HG02759 (cell line): ENCODE results near the gene BRD1.
"Not testable (repeated sequence)": the region's sequence is repeated elsewhere in the genome, so short reads cannot be mapped to it uniquely, and the experiment has no call there.

Experiments used
- ATAC-seq: cut with Tn5 transposase; IDR thresholded peaks from one replicate; pipeline ENCODE4 v1.9.1; 2021; ENCODE audit warnings: mild to moderate bottlenecking, moderate library complexity; ENCODE audit not compliant: unreplicated experiment

BRD1 gene

GRCh38 chr22:49827271-49827852 is 311 bp downstream of the BRD1 start:
- ATAC-seq, result peak; percentile 32

DNA sequence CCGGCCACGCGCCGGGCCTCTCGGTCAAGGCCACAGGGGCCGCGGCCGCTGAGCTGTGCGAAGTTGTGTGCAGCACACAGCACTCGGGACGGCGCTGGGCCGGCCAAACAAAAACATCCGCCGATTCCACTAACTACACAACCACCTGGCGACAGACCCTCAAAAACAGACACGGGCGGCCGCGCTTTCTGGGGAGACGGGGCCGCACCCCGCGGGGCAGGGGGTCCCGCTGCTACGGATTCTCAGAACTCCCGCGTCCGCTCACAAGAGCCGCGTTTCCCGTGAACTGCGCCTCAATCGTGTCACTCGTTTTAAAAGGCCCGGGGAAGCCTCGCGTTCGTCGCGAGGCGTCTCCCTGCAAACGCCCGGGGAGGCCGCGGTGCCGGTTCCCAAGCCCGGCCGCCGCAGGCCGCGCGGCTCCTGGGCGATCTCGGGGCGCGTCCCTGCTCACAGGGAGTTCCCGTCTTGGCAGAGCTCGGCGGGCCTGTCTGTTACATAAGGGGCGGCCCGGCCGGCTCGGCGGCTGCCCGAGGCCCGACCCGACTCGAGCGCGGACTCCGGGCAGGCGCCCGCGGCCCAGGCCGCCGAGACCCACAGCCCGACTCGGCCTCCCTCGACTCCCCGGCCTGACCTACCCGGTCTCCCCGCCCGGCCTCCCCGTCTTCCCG is 936 bp downstream of the BRD1 start:
- peak; percentile 15 for ATAC-seq

DNA sequence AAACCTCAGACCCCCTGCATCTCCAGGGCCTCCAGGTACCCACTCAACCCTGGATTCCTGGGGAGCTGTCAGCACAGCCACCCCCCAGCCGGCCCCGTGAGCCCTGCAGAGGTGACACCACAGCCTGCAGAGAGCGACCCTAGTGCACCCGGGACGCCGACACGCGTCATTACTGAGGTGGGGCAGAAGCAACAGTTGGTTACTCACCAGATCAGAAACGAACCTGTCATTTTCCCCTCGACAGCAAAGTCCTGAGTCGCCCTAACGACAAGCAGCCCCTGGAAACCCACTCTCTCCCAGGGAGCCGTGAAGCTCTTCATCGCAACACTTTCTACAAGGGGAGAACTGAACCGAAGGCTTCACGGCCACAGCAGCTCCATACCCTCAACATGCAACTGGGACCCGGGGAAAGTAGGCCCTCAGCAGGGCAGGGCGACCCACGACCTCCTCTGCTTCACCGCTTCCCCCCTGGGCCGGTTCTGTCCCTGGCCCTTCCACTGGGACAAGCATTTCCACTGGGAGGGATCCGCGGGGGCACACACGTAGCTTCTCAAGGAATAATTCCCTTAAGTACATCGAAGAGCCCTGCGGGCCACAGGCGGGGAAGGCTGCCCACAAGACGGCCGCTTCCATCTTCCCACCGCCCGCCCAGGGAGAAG is 1.6 kb downstream of the BRD1 start:
- ATAC-seq, result no peak

- no peak for ATAC-seq
Observed at GRCh38 chr22:49825436-49825835, 2.2 kb downstream of the BRD1 start.

DNA sequence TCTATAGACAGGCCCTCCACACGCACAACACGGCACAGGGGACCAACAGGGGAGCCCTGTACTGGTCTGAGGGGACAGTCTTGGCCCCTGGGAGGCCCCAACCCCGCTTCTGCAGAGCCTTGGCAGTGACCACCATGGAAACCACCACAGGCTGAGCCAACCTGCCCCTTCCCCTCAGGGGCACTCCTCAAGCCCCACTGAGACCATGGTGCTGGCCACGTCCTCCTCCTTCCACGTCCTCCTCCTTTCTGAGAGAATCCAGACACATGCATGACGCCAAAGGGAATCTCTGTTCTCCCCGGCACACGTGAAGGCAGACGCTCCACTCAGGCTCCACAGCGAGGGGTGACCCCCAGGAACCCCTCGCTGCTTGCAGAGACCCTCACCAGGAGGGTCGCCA is 2.7 kb downstream of the BRD1 start:
- ATAC-seq, result no peak

DNA sequence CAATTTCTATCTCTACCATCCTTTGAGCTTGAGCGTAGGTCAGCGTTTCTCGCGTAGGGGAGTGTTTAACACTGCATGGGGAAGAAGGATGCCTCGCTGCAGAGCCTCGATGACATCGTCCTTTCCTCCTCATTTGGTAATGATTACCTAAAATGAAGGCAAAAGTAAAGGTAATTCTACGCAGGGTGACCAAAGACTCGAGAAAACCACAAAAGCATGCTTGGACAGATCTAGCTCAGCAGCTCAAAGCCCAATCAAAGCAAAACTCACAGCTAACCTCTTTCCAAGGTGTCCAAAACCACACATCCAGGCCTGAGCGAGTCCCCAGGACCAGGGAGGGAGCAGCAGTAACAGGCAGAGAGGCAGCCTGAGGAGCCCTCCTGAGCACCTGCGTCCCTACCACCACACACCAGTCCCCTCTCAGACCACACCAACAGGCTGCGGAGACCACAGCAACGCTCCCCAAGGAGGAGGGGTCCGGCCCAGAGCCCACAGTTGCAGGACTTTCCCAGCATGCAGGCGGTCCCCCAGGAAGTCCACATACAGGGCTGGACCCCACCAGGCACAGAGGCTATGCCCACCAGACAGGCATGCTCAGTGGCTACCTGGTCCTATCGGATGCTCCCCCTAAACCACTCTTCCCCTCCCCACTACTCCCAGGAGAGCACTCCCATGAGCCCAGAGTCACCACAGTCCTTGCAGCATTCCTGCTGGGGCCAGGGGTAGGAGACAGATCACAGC is 3.3 kb downstream of the BRD1 start:
- ATAC-seq, result no peak

GRCh38 chr22:49823289-49824045 is 4.2 kb downstream of the BRD1 start:
- ATAC-seq, result no peak

DNA sequence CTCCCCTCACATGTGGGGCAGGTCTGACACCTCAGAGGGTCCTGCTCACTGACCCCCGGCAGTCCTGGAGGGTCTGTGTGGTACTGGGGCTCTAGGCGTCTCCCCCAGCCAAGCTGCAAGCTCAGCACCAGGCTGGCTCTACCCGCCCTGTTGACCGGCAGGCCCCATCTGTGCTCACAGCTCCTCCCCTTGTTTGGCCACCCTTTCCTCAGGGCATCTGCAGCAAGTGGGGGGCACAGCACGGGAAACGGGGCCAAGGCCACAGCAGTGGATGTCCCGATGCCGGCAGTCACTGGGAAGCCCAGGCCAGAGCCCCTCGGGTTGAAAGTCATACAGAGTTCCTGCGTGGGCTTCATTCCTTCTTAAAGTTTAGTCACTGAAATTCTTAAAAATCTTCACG is 5.9 kb downstream of the BRD1 start:
- not testable (repeated sequence) for ATAC-seq

GRCh38 chr22:49820984-49821383 is 6.7 kb downstream of the BRD1 start:
- ATAC-seq, result no peak

GRCh38 chr22:49817359-49817758 is 10.3 kb downstream of the BRD1 start:
- no peak for ATAC-seq

- no peak for ATAC-seq
Observed at GRCh38 chr22:49815641-49816091, 12.0 kb downstream of the BRD1 start.

GRCh38 chr22:49814856-49815255 is 12.8 kb downstream of the BRD1 start:
- no peak for ATAC-seq

DNA sequence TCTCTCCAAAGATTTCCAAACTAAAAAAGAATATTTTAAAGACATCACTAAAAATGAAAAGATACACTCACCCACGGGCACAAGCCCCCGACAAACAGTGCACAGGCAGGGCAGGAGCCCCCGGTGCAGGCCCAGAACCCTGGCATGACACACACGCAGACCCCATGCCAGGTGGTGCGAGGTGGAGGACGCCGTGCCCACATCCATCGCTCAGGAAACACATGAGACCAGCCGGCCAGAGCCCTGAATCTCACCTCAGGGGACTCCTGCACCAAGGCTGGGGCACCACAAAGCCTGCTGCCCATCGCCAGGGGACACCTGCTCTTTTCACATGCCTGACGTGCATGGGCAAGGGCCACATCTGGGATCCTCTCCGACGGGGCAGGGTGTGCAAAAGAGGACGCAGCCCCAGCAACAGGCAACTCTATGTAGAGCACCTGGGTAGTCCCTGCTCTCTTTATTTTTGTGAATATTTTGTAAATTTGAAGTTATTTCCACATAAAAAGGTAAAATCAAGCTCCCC is 13.4 kb downstream of the BRD1 start:
- no peak for ATAC-seq

GRCh38 chr22:49812838-49813237 is 14.8 kb downstream of the BRD1 start:
- no peak for ATAC-seq

- no peak for ATAC-seq
Observed at GRCh38 chr22:49811020-49811791, 16.5 kb downstream of the BRD1 start.

GRCh38 chr22:49810363-49811019 is 17.2 kb downstream of the BRD1 start:
- ATAC-seq, result no peak

DNA sequence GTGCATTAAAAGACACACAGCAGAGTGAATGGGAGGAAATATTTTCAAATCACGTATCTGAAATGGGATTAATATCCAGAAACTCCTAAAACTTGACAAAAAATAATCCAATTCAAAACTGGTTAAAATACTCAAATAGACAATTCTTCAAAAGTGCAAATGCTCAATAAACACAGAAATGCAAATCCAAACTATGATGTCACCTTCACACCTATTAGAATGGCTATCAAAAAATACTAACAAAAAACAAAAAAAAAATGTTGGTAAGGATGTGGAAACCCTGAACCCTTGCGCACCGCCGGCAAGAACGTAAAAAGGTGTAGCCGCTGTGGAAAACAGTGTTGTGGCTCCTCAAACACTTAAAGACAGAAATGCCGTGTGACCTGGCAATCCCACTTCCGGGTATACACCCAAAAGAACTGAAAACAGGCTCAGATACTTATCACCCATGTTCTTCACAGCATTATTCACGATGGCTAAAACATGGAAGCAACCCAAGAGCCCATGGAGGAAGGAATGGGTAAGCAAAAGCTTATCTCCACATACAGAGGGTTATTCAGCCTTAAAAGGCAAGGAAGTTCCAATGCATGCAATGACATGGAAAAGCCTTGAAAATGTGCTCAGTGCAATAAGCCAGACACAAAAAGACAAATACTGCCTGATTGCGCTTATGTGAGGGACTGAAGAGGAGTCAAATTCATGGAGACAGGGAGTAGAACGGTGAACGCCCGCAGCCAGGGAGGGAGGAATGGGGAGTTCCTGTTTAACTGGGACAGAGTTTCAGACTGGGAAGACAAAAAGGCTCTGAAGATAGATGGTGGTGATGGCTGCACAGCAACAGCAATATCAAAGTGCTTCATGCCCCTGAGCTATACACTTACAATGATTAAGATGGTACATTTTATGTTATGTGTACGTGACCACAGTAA is 19.6 kb downstream of the BRD1 start:
- no peak for ATAC-seq

DNA sequence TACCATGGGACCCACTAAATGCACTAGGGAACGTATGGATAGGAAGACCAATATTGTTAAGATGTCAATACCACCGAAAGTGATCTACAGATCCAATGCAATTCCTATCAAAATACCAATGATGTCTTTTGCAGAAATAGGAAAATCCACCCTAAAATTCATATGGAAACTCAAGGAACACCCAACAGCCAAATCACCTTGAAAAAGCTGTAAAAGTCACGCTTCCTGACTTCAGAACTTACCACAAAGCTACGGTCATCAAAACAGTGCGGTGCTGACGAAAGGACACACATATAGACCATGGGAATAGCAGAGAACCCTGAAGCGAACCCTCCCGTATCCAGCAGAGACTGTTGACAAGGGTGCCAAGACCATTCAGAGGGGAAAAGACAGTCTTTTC is 20.5 kb downstream of the BRD1 start:
- ATAC-seq, result no peak
